Left ventricle myocardium inferior (tissue), 1 donor: ENCODE measurements around the gene SLC35F1. TPM values are rescaled to one million over a fixed set of nuclear protein-coding genes. Genes with fewer than 3 reads are reported as not detected.

Experiments used
- DNase-seq: peaks from one replicate; pipeline ENCODE4 v3.0.0-alpha.2; 2020
- H3K27ac ChIP-seq: fragments of 200-600 bp; replicated peaks from 2 replicates; pipeline ENCODE4 v1.8.0; 2021
- H3K27me3 ChIP-seq: fragments of 200-600 bp; 2 replicates; pipeline ENCODE4 v1.8.0; 2021; ENCODE audit warnings: low read depth
- H3K36me3 ChIP-seq: fragments of 200-600 bp; 2 replicates; pipeline ENCODE4 v1.8.0; 2021
- H3K4me1 ChIP-seq: fragments of 200-600 bp; 2 replicates; pipeline ENCODE4 v1.8.0; 2021
- H3K4me3 ChIP-seq: fragments of 200-600 bp; 2 replicates; pipeline ENCODE4 v1.8.0; 2021; ENCODE audit warnings: mild to moderate bottlenecking, moderate library complexity
- H3K9me3 ChIP-seq: fragments of 200-600 bp; replicated peaks from 2 replicates; pipeline ENCODE4 v1.8.0; 2021
- intact Hi-C: fragments of 100-400 bp; cut with micrococcal nuclease; formaldehyde crosslinking; loops from one replicate; pipeline ENCODE4 v1.11.0; 2022
- total RNA-seq: library from RNA; stranded (reverse); fragmentation: NEBNext Ultra II Directional; extraction: Animal tissue kit (Norgen Biotek cat#: 25700); gene quantifications from one replicate; pipeline ENCODE4 v1.2.1, GENCODE V29; 2021
- TF ChIP-seq, protein P1 (sequence below): fragments of 200-600 bp; IDR thresholded peaks from 2 replicates; pipeline ENCODE4 v1.8.0; 2021; ENCODE audit warnings: antibody characterized with exemption, mild to moderate bottlenecking, borderline replicate concordance
- donor health status: DM: no; HTN: yes; CAD: no; lungs with severe emphysema.

Gene SLC35F1
- total RNA-seq, 1 donor from 2014 or later, result 6.4 TPM

DNA sequence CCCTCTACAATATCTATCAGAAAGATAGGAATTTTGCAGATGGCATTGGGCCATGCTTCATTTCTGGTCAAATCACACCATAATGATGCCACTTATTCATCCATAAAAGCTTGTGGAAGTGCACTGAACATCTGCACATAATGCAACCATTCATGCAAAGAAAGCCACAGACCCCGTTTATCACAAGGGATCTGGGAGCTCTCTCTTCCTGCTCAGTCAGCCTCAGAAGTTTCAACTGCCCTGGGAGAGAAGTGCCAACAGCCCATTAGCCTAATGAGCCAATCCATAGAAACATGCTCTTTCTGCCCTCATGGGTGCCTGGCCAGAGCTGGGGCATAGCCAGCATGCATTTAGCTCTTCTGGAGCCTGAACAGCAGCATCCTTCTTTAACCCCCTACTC, 85.8 kb downstream of the SLC35F1 start:
- intact Hi-C loops, result no loop called here
- Histone ChIP-seq H3K27ac (no peak overlapping the region), H3K36me3 (no peaks in the 10 kb centered on the region), H3K9me3 (no peaks in the 10 kb centered on the region), H3K27me3 (peaks cover 7% of the 10 kb centered on the region), H3K4me3 (no peak overlapping the region), H3K4me1 (no peaks in the 10 kb centered on the region)
- no peak for DNase-seq
- TF ChIP-seq, protein P1, sequence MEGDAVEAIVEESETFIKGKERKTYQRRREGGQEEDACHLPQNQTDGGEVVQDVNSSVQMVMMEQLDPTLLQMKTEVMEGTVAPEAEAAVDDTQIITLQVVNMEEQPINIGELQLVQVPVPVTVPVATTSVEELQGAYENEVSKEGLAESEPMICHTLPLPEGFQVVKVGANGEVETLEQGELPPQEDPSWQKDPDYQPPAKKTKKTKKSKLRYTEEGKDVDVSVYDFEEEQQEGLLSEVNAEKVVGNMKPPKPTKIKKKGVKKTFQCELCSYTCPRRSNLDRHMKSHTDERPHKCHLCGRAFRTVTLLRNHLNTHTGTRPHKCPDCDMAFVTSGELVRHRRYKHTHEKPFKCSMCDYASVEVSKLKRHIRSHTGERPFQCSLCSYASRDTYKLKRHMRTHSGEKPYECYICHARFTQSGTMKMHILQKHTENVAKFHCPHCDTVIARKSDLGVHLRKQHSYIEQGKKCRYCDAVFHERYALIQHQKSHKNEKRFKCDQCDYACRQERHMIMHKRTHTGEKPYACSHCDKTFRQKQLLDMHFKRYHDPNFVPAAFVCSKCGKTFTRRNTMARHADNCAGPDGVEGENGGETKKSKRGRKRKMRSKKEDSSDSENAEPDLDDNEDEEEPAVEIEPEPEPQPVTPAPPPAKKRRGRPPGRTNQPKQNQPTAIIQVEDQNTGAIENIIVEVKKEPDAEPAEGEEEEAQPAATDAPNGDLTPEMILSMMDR, result no peak

DNA sequence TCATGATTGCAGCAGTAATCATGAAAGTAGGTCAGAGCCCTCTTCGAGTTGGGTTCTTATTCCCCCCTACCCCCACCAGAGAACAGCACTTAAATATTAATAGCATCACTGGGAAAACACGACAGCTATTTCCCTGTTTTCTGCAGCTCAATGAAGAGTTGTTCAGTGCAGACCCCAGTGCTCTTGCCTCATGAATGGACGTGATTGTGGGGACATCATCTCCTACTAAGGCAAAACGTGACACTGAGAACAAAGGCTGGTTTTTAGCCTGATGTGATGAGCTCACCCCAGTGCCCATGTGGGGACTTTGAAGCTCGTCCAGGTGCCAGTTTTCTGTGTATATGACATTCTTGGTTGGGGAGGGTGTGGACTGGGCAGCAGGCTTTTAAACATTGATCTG, 105.9 kb downstream of the SLC35F1 start:
- intact Hi-C loops, result no loop called here

DNA sequence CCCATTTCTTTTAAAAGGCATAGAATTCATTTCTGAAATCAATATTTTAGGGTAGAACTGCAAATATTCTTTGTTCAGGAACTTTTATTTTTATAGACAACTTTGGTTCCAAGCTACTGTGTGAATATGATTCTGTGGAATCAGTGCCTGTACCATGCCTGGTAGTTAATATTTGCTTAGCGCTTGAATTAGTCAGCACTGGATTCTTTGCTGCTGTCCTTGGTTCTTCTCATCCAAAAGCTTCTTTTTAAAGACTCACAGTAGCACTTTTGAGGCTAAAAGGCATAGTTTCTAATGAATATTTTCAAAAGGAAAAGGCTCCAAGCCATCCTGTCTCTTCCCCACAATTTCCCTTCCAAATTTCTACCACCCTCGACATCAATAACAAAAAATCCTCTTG, 109.5 kb downstream of the SLC35F1 start:
- TF ChIP-seq, protein P1, result no peak
- intact Hi-C loops, result no loop called here

More for the DNA sequence above, 105.9 kb downstream of the SLC35F1 start:
- no peaks in the 10 kb centered on the region for H3K27me3 ChIP-seq
- no peaks in the 10 kb centered on the region for H3K4me1 ChIP-seq
- DNase-seq, result no peak
- no peak overlapping the region for H3K4me3 ChIP-seq
- no peaks in the 10 kb centered on the region for H3K36me3 ChIP-seq
- TF ChIP-seq, protein P1, result no peak
- H3K9me3 ChIP-seq, result peaks cover 8% of the 10 kb centered on the region
- no peak overlapping the region for H3K27ac ChIP-seq

DNA sequence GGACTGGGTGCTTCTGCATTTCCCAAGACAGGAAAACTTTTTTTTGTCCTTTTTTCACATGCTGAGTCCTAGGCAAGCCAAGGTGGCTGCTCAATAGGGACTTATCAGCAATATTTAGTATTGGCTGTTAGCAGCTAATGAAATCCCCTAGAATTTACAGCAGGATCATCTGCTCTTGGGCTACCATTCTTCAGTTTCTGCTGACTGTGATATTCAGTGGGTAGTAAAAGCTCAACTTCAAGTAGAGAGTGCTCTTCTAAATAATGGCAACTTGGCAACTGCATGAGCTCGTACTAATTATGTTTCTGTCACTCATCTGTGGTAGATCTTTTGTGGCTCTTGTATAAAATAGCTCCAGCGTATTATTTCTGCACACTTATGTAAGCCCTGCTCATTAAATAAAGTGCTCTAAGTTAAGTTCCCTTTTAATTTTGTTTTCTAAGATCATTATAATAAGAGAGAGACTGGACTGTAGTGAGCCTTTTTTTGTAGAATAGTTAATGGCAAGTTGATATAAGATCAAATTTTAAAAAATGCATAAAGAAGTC, 110.3 kb downstream of the SLC35F1 start:
- Histone ChIP-seq H3K4me3 (no peak overlapping the region), H3K4me1 (no peaks in the 10 kb centered on the region), H3K27me3 (no peaks in the 10 kb centered on the region), H3K9me3 (no peaks in the 10 kb centered on the region), H3K36me3 (no peaks in the 10 kb centered on the region), H3K27ac (no peak overlapping the region)
- TF ChIP-seq, protein P1, result no peak
- DNase-seq, result no peak
- intact Hi-C loops, result no loop called here

More for the DNA sequence above, 109.5 kb downstream of the SLC35F1 start:
- no peak overlapping the region for H3K4me3 ChIP-seq
- H3K36me3 ChIP-seq, result no peaks in the 10 kb centered on the region
- no peaks in the 10 kb centered on the region for H3K4me1 ChIP-seq
- no peak for DNase-seq
- H3K27ac ChIP-seq, result no peak overlapping the region
- H3K9me3 ChIP-seq, result no peaks in the 10 kb centered on the region
- H3K27me3 ChIP-seq, result no peaks in the 10 kb centered on the region

DNA sequence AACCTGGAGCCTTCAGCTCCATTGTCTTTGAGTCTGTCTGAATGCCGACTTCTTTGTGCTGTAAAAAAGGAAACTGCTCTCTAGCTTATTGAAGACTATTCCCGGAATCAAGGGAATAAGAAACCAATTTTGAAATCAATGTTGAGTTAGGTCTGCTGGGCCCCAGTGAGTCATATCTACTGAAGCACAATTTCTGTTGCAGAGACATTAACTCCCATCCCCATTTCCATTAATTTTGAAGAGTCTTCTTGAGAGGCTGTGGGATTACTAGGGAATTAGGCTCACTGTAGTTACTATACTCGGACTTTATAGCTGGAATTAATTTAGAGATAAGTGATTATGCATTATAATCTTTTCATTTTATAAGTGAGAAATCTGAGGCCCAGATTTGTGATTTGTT, 116.7 kb downstream of the SLC35F1 start:
- TF ChIP-seq, protein P1, result no peak
- Histone ChIP-seq H3K27ac (no peak overlapping the region), H3K36me3 (no peaks in the 10 kb centered on the region), H3K4me3 (no peak overlapping the region), H3K27me3 (no peaks in the 10 kb centered on the region), H3K4me1 (no peaks in the 10 kb centered on the region), H3K9me3 (no peaks in the 10 kb centered on the region)
- intact Hi-C loops, result no loop called here
- no peak for DNase-seq
